ENCODE results near the gene CARNS1. TPM values are rescaled to one million over a fixed set of nuclear protein-coding genes. Genes with fewer than 3 reads are reported as not detected.

Gene CARNS1
- total and polyA plus RNA-seq, 2 experiments from 2014 or later, result 1.4 to 2.1 TPM

DNA sequence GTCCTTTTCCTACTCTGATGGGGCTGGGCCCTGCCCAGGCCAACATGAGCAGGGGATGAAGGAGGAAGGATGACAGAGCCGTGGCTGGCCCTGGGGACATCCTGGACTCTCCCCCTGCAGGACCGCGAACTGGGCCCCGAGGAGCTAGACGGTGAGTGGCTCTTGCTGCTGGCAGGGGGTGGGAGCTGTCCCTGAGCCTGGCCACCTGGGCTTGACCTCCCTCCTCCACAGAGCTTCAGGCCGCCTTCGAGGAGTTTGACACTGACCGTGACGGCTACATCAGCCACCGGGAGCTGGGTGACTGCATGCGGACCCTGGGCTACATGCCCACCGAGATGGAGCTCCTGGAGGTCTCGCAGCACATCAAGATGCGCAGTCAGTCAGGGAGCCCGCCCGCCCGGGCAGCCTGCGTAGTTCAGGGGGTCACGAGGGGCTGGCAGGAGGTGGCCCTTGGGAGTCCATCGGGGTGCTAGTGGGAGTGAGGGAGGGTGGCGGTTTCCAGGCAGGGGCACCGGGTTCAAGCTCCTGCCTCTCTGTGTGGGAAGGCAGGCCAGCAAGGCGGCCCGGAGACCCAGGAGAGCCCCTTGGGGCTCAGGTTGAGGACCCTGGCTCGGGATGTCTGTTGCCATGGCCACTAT is 40.7 kb downstream of the CARNS1 start:
- Histone ChIP-seq H3K27ac (no peak overlapping the region), H3K36me3 (no peaks in the 10 kb centered on the region), H3K4me3 (no peak overlapping the region), H3K27me3 (no peaks in the 10 kb centered on the region), H3K4me1 (ENCODE audit: low read depth) (no peaks in the 10 kb centered on the region), H3K9me3 (ENCODE audit: low read depth) (no peaks in the 10 kb centered on the region)
- TF ChIP-seq, protein P1, sequence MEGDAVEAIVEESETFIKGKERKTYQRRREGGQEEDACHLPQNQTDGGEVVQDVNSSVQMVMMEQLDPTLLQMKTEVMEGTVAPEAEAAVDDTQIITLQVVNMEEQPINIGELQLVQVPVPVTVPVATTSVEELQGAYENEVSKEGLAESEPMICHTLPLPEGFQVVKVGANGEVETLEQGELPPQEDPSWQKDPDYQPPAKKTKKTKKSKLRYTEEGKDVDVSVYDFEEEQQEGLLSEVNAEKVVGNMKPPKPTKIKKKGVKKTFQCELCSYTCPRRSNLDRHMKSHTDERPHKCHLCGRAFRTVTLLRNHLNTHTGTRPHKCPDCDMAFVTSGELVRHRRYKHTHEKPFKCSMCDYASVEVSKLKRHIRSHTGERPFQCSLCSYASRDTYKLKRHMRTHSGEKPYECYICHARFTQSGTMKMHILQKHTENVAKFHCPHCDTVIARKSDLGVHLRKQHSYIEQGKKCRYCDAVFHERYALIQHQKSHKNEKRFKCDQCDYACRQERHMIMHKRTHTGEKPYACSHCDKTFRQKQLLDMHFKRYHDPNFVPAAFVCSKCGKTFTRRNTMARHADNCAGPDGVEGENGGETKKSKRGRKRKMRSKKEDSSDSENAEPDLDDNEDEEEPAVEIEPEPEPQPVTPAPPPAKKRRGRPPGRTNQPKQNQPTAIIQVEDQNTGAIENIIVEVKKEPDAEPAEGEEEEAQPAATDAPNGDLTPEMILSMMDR (IDR thresholded peaks at IDR 0.05; ENCODE audit: low read depth, low read length), result no peak
- no peak for DNase-seq (ENCODE audit: low read depth in 1 of 2, low spot score in 1 of 2)

DNA sequence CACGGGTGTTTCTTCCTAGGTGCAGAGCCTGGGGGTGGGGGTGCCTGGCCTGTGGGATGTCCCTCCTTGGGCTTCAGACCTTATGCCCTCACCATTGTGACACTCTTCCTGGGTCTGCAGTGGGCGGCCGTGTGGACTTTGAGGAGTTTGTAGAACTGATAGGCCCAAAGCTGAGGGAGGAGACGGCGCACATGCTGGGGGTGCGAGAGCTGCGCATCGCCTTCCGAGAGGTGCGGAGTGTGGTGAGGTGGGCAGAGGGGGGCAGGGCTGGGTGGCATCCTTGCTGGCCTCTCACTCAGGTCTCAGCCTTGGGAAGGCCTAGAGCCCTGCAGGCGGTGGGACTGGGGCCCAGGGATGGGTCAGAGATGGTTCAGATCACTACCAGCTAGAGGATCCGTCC is 42.0 kb downstream of the CARNS1 start:
- no peak overlapping the region for H3K4me3 ChIP-seq
- DNase-seq (ENCODE audit: low read depth in 1 of 2, low spot score in 1 of 2), result no peak
- no peaks in the 10 kb centered on the region for H3K27me3 ChIP-seq
- H3K9me3 ChIP-seq (ENCODE audit: low read depth), result no peaks in the 10 kb centered on the region
- TF ChIP-seq, protein P1 (IDR thresholded peaks at IDR 0.05; ENCODE audit: low read depth, low read length), result no peak
- no peaks in the 10 kb centered on the region for H3K4me1 ChIP-seq (ENCODE audit: low read depth)
- H3K36me3 ChIP-seq, result no peaks in the 10 kb centered on the region
- no peak overlapping the region for H3K27ac ChIP-seq

DNA sequence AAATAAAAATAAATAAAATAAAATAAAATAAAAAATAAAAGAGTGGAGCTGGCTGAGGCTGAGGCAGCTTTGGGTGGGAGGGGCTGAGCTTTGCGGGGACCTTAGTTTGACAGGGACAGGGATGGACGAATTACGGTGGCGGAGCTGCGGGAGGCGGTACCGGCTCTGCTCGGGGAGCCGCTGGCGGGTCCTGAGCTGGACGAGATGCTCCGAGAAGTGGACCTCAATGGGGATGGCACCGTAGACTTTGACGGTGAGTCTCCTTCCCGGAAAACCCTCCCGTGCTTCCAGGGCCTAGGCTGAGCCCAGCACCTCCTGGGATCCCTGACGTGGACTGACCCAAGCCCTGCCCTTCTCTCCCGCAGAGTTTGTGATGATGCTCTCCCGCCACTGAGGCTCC is 42.8 kb downstream of the CARNS1 start:
- Histone ChIP-seq H3K27ac (no peak overlapping the region), H3K4me3 (no peak overlapping the region), H3K4me1 (ENCODE audit: low read depth) (no peaks in the 10 kb centered on the region), H3K36me3 (no peaks in the 10 kb centered on the region), H3K9me3 (ENCODE audit: low read depth) (no peaks in the 10 kb centered on the region), H3K27me3 (no peaks in the 10 kb centered on the region)
- DNase-seq (ENCODE audit: low read depth in 1 of 2, low spot score in 1 of 2), result no peak
- TF ChIP-seq, protein P1 (IDR thresholded peaks at IDR 0.05; ENCODE audit: low read depth, low read length), result no peak

DNA sequence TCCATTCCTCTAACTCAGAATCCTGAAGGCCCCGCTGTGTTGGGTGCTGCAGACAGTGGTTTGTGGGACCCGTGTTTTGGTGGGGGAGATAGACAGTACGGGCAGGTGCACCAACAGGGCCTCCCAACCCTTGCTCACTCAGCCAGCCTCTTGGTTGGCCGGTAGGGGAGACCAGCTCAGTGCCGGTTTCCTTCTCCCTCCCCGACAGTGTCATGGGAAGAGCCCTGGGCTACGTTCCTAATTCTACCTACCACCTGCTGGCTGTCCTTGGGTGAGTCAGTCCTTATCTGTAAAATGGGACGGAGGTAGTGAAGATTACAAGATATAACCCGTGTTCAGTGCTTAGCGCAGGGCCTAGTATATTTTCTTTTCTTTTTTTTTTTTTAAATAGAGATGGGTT is 47.7 kb downstream of the CARNS1 start:
- no peak for DNase-seq (ENCODE audit: low read depth in 1 of 2, low spot score in 1 of 2)
- H3K27me3 ChIP-seq, result no peaks in the 10 kb centered on the region
- H3K9me3 ChIP-seq (ENCODE audit: low read depth), result no peaks in the 10 kb centered on the region
- no peak overlapping the region for H3K4me3 ChIP-seq
- no peaks in the 10 kb centered on the region for H3K36me3 ChIP-seq
- TF ChIP-seq, protein P1 (IDR thresholded peaks at IDR 0.05; ENCODE audit: low read depth, low read length), result no peak
- peaks cover 3% of the 10 kb centered on the region for H3K4me1 ChIP-seq (ENCODE audit: low read depth)
- H3K27ac ChIP-seq, result no peak overlapping the region

DNA sequence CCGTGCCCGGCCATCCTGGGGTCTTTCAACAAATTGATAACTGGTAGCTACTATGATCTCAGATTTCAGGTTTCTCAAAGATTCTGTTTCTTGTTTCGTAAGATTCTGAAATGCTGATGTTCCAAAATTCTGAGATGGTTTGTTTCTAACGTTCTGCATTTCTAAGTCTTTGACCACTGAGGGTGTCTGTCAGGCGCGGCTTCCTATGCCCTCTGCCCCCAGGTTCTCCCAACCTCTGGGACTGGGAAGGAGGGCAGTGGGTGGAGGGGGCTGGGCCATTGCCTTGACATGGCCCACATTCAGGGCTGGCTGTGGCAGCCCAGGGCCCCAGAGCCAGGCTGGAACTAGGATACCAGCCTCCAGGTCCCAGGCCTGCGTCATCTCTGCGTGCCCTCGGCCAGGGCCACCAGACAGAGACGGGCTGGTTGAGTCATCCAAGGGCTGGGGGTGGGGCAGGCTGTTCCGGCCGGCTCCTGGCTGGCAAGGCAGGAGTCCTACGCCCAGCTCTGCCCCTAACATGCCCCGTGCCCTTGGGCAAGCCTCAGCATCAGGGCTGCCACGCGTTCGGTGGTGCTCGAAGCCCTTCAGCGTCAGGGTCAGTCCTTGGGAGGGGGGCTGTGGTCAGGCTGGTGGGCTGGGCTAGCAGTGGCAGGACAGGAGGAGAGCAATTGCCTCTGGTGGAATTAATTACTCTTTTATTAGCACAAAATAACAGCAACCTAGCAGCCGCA is 48.4 kb downstream of the CARNS1 start:
- DNase-seq (ENCODE audit: low read depth in 1 of 2, low spot score in 1 of 2), result no peak
- Histone ChIP-seq H3K27ac (peak overlapping the region; percentile 44), H3K4me3 (no peak overlapping the region)

More for the DNA sequence above, 48.4 kb downstream of the CARNS1 start:
- no peaks in the 10 kb centered on the region for H3K27me3 ChIP-seq
- no peaks in the 10 kb centered on the region for H3K9me3 ChIP-seq (ENCODE audit: low read depth)
- H3K36me3 ChIP-seq, result no peaks in the 10 kb centered on the region
- H3K4me1 ChIP-seq (ENCODE audit: low read depth), result peaks cover 4% of the 10 kb centered on the region
- TF ChIP-seq, protein P1 (IDR thresholded peaks at IDR 0.05; ENCODE audit: low read depth, low read length), result no peak
